Frontal cortex (tissue), 4 donors: Measurements from ENCODE around the gene PUM2. TPM values are rescaled to one million over a fixed set of nuclear protein-coding genes. Genes with fewer than 3 reads are reported as not detected.
"Not testable (repeated sequence)": the region's sequence is repeated elsewhere in the genome, so short reads cannot be mapped to it uniquely, and the experiment has no call there.

ENCODE experiments used
- DNase-seq, 2 donors: peaks; one replicate each; pipeline ENCODE4 v3.0.0; 2012; ENCODE audit warnings: low spot score in 2 of 2
- FAIRE-seq: peaks from 2 replicates; lab custom pipeline; 2012; peaks lifted over from hg19 to GRCh38; lab: Jason Lieb, UNC
- total RNA-seq: library from RNA; depleted of rRNA; stranded (reverse); fragments of >200 nt; gene quantifications from one replicate; pipeline ENCODE4 v1.2.3, GENCODE V29; 2014
- donor health status: control.
- donor health status: control.
- donor health status: control.

Gene PUM2
- total RNA-seq, 1 donor from 2014 or later, result 118 TPM

DNA sequence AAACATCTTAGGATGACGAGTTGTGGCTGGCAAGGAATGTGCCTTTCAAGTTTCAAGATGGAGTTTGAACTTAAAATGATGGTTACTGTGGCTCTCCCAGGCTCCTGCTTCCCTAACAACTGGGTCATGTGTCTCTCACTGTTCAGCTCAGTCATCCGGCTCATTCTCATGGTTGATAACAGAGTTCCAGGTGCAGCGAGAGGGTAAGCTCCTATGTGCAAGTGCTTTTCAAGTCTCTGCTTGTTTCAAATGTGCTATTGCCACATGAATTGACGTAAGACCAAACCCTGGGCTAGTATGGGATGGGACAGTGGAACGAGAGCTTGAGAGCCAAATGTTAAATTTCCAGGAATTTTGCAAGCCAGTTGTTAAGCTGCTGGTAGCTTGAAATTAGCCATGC, 19.5 kb upstream of the PUM2 start:
- FAIRE-seq (no peak), DNase-seq (no peak)

DNA sequence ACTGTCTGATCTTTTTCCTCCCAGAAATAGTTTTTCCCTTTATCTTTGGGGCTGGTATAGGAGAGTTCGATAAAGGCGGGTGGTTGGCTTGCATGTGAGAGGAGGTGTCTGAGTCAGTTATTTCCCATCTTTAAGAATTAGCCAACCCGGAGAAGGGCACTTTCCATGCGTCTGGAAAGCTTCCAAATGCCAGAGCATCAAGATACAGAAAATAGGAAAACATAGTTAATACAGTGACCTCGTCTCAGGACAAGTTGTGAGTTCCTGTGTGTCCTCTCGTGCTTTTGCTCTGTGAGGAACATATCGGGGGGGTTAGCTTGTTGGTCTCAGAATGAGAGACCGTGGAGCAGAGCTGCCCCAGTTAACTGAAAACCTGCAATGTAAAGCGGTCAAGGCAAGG, 18.7 kb upstream of the PUM2 start:
- FAIRE-seq (no peak), DNase-seq (no peak)

DNA sequence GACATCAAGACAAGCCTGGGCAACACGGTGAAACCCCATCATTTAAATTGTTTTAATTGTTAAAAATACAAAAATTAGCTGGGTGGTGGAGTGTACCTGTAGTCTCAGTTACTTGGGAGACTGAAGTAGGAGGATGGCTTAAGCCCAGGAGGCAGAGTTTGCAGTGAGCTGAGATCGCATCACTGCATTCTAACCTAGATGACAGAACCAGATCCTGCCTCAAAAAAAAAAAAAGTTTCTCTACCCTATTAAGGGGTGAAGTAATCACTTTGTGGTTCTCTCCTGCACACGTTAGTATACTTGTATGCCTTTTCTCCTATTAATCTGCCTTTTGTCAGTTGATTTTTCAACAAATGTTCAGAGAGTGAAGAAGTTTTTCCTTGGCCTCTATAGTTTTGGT, 18.1 kb upstream of the PUM2 start:
- DNase-seq, result no peak
- FAIRE-seq, result no peak

DNA sequence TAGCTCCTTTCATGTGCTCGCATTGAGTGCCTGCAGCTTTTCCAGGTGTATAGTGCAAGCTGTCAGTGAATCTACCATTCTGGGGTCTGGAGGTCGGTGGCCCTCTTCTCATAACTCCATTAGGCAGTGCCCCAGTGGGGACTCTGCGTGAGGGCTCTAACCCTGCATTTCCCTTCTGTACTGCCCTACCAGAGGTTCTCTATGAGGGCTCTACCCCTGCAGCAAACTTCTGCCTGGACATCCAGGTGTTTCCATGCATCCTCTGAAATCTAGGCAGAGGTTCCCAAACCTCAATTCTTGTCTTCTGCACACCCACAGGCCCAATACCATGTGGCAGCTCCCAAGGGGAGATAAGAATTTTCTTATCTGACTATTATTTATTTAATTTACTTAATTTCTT, 17.3 kb upstream of the PUM2 start:
- not testable (repeated sequence) for DNase-seq, FAIRE-seq

DNA sequence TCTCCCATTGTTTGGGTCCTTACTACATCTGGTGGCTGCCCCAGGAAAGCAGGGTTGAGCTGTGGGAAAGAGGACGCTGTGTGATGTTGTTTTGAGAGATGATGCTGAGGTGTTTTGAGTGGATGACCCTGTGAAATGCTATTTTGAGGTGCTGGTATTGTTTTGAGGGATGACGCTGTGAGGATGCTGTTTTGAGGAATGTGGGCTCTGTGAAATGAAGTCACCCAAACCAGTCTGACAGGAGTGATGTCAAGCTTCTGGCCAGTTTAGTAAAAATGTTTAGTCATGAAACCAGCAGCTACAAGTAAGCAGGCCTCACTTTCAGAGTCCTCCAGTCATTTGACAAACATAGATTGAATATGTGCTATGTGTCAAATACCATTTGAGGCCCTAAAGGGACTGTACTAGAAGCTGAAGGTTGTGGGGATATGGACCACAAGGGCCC, 16.1 kb upstream of the PUM2 start:
- DNase-seq (no peak), FAIRE-seq (no peak)

DNA sequence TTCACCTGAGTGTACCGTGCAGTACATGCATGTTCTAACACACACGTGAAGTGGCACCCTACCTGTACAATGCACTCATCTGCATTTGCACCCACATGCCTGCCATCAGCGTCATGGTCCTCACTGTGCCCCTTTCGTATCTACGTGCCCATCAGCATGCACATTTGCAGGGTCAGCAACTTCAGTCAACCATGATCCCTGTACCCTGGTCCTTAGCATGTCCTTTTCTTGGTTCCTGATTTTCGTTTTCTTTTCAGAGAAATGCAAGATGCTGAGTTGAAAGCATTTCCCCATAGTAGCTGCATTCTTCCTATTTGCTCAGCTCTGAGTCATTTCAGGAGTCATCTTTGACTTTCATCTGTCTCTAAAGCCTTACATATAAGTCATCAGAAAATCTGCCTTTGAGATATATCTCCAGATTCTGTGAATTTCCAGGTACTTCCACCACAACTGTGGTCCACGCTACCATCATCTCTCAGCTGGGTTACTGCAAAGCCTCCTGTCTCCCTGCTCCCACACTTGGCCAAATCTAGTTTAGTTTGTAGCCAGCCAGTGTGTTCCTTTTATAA, 14.7 kb upstream of the PUM2 start:
- DNase-seq (no peak), FAIRE-seq (no peak)

DNA sequence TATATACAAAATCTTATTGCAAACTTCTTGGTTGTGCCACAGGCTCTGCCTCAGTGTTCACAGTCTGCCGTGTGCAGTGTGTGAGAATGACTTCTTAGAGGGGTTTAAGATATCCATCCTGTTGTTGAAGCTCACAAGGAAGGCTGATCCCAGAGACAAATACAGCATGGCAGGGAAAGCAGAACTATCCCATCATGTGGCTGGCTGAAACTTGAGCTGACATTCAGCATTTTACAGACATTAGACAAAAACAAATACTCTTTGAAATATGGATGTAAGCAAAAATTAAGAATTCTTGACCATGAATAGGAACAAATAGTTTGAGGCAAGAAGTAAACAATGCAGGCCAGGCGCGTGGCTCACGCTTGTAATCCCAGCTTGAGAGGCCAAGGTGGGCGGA, 12.9 kb upstream of the PUM2 start:
- DNase-seq (no peak), FAIRE-seq (no peak)

DNA sequence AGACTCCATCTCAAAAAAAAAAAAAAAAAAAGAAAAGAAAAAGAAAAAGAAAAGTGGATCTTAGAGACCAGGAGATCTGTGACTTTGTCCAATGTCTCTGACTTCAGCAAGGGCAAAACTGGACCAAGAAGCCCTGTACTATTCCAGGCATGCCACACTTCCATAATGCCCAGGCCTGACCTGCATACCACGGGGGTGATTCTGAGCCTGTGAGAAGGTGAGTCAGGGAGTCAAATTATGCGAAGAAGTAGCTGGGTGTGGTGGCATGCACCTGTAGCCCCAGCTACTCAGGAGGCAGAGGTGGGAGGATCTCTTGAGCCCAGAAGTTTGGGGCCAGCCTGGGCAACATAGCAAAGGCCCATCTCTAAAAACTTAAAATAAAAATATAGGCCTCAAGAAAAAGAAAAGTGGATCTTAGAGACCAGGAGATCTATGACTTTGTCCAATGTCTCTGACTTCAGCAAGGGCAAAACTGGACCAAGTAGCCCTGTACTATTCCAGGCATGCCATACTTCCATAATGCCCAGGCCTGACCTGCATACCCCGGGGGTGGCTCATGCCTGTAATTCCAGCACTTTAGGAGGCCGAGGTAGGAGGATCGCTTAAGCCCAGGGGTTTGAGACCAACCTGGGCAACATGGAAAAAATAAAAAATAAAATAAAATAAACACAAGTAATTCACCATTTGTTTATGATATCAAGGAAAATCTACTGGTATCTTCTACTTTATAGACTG, 12.2 kb upstream of the PUM2 start:
- DNase-seq, result no peak
- FAIRE-seq, result no peak

DNA sequence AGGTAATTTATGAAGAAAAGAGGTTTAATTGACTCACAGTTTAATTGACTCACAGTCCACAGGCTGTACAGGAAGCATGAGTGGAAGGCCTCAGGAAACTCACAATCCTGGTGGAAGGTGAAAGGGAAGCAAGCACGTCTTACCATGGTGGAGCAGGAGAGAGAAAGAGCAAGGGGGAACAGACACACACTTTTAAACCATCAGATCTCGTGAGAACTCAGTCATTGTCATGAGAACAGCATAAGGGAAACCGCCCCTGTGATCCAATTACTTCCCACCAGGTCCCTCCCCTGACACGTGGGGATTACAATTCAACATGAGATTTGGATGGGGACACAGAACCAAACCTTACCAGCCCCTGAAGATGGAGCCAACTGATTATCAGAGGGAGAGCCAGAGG, 11.2 kb upstream of the PUM2 start:
- DNase-seq (no peak), FAIRE-seq (no peak)

DNA sequence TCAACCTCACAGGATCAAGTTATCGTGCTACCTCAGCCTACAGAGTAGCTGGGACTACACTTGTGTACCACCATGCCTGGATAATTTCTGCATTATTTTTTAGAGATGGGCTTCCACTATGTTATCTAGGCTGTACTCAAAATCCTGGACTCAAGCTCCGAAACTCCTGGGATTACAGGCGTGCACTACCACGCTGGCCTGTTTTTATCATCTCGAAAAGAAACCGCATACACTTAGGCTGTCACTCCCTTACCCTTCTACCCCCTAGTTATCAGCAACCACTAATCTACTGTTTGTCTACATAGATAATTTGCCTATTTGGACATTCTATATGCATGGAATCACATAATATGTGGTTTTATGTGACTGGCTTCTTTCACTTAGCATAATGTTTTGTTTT, 8.5 kb upstream of the PUM2 start:
- no peak for DNase-seq
- FAIRE-seq, result no peak

DNA sequence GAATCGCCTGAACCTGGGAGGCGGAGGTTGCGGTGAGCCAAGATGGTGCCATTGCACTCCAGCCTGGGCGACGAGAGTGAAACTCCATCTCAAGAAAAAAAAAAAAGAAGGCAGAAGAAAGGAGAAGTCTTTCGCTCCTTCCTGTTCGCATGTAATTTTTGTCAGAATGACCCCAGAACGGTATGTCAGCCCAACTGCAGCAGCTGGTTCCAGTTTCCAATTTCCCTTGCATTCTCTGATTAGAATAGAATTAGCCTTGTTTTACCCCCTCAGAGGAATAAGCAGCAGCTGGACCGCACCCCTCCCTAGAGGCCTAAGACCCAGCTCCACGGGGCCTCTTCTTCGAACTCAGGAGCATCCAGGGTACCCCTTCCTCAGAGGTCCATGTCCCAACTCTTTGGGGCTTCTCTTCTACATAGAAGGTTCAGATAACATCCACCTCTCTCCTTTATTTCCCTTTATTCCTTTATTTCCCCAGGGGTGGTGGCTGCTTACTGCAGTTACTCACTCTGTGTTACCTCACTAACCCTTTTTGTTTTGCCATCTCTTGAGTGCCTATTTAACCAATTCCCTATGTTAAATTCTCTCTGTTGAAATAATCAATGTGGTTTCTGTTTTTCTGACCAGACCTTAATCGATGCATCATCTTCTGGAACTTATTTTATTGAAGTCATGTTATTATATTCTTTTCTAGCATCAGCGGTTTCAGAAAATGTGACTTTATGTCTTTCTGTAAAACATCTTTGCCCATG, 7.2 kb upstream of the PUM2 start:
- DNase-seq (no peak), FAIRE-seq (no peak)

DNA sequence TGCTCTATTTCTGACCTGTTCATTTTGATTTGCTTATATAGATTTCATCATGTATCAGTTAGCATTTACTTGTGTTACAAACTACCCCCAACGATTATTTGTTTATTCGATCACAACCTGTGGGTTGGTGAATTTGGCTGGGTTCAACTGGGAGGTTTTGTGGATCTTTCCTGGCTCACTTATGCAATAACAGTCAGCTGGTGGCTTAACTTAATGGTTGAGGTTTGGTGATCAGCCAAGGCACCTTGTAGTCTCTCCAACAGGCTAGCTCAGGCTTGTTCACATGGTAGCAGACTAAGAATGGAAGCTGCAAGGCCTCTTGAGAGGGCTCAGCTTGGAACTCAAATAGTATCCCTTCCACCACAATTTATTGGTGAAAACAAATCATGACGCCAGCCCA, 5.4 kb upstream of the PUM2 start:
- FAIRE-seq (no peak), DNase-seq (no peak)

DNA sequence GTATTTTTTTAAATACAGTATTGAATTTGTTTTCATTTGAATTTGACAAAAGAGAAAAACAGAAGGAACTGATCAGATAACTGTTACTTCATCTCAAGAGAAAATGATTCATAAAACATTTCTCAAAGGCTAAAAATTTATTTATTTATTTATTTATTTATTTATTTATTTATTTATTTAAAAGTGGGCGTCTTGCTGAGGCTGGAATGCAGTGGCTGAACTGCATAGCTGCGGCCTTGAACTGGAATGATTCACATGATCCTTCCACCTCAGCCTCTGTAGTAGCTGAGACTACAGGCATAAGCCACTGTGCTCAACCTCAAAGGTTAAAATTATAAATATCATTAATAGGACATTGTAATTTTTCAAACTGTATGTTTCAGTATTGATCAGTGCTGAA, 4.5 kb upstream of the PUM2 start:
- DNase-seq, result no peak
- no peak for FAIRE-seq

DNA sequence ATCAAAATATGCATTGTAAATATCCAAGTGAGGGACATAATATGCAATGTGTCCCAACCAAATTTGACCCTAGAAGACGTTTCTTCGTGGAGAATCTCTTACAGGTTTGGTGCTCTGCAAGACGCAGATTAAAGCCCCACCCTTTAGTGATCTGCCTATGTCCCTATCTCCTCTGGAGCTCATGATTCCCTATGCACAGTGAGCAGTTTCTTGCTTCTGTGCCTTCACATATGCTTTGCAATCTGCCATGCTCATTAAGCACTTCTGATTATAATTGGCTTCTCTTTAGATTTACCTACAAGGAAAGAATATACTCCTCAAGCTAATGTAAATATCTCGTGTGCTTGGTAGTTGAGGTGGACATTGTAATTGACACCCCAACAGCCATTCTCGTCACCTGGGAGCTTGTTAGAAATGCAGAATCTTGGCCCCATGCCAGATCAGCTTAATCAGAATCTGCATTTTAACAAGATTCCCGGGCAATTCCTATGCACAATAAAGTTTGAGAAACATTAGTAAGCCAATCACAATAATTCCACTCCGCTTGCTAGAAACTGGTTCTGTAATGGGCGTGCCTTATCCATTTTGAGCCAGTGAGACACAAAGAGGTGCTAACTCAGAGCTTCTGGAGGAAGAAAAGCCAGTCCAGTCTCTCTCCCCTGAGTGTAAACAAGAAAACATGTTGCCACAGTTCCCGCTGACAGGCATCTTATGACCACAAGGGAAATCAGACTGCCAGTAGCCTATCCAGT, 2.8 kb upstream of the PUM2 start:
- FAIRE-seq (no peak), DNase-seq (no peak)

DNA sequence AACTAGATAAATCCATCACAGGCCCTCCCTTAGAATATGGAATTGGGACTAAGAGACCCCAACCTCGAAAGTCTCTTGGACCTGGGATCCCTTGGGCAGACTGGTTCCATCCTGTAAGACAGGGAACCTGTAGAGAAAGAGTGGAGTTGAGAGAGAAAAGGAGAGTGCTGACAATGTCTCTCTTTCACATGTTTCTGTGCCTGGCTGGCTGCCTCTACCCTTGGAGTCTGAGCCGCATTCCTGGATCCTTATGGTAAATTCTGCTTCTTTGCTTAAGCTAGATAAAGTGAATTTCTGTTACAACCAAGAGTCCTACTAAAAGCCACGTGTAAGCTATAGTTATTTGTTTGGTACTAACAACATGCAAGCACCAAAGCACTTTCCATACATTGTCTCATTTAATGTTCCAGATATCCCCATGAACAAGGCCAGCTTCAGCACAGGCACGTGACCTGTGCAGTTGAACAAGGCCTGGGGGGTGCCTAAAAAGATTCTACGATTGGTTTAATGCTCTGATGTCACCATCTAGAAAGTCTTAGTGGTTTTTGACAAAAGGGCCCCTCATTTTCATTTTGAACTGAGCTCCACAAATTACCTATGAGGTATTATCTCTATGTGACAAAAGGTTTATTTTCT, 2.1 kb upstream of the PUM2 start:
- no peak for FAIRE-seq
- DNase-seq, result no peak

DNA sequence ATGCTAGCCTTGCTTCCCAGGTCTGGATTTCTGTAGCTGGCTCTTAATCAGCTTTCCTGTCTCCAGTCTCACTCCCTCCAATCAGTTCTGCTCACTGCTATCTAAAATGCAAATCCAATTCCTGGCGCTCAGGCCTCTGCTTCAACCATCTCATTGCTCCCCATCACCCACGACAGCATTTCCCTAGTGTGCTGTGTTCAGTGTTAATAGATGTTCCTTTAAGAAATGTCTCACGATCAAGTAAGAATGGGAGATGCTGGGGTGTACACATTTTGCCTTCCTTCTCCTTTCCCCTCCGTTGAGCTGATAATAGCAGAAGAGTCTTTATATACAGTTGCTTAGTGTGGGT, 1.6 kb upstream of the PUM2 start:
- FAIRE-seq, result no peak
- DNase-seq, result no peak

DNA sequence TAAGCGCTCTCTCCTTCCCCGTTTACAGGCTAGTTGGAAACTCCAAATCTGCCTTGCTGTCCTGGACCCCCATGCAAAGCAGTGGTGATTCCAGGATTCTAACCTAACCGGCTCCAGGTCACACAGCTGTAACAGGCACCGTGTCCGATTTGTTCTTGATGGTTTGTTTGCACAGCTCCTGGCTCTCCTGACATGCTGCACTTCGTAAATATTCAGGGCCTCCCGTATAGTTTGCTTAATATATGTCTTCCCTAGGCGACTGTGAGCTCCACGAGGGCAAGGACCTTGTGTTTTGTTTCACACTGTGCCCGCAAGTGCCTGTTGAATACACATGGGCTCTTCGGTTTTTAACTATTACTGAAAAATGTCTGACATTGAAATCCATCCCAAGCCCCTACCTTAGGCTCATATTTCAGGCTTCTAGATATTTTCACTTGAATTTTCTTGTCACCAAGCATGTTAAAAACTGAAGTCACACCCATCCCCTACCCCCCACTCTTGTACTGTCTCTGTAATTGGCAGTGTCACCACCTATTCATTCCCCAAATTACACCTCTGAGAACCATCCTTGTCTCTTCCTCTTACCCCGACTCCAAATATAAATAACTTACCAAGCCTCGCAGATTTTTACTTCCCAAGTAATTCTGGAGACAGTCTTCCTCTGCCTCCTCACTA, 1.0 kb upstream of the PUM2 start:
- FAIRE-seq (no peak), DNase-seq (no peak)

DNA sequence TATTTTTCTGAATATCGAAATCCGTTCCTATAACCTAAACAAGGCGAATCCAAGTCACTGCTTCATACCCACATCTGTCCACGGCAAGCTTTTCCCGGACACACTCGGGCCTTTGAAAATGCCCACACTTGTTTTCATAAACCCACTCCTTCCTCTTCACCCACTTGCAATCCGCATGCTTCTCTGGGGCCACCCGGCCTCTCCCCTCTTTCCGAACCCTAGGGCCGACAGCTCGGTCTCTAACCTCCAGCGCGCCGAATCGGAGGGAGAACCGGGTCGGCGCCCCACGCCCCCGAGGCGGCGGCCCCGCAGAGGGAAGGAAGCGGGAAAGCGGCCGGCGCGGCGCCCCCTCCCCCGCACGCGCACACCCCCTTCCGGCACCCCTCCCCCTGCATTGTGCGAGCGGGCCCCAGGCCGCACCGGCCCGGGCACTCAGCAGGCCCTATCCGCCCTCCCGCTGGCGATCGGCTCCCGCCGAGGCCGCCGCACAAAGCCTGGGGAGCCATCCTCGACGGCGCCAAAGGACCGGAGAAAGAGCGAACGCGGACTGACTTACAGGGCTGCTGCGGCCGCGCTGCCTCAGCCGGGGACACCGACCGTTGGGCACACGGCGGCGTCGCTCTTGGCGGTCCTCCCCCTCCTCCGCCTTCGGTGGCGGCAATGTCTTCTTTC, 467 bp downstream of the PUM2 start:
- no peak for FAIRE-seq
- DNase-seq, result peak; percentile 49 to 71

DNA sequence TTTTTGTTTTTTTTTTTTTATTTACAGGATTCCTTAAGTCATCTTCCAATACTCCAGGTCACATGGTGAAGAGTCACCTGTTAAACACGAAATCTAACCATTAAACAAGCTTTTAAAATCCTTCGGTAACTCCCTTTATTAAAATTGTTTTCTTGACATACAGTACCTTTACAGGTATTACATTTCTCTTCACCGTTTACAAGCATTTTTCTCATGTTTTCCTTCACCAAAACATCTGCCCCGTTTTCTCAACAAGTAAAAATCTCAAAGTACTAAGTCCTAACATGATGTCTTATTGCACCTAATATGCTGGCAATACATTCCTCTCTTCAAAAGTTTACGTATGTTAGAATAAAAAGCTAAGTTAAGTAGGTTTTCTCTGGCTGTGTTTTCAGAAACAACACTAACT, 1.1 kb downstream of the PUM2 start:
- FAIRE-seq (no peak), DNase-seq (no peak)
